ENCODE results near the gene GAS2L2.

The GAS2L2 gene

DNA sequence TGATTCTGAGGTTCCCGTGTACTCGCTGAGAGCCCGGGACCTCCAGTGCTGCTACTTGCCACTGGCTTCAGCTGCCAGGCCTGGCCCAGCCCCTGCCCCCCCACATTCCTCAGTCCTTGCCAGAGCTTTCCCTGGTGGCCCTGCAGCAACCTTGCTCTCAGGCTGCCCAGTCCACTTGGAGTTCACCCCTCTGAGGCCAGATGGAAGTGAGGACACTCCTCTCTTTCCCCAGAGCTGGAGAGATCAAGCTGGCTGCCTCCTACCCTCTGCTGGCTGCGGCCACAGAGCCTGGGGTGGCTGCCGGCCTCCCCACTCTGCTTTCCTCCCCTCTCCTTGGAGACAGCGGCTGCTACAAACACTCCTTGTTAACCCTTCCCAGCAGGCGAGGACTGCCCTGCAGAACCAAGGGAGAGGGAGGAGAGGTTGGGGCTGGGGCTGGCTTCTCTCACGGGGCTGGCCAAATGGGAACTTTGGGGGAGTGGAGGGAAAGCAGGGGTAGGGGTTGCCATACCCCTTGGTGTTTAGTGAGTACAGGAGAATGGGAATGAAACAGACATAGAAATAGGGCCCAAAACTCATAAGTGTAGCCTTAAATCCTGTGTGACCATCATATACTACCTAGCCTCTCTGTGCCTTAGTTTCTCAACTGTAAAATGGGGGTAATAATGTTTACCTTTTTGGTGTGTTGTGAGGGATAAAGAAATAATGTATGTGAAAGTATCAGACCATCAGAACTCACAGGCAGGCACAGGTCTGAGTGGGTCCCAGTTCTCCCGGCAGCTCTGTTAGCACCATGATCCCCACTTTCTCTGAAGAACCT is at the start of gene GAS2L2:
Gene GAS2L2, minus strand, starts transcription at position 295 of the 820 bp plus-strand sequence. CDS start 389 bp downstream, outside the sequence.
- no peak for DNase-seq (ENCODE audit: low read depth)

DNA sequence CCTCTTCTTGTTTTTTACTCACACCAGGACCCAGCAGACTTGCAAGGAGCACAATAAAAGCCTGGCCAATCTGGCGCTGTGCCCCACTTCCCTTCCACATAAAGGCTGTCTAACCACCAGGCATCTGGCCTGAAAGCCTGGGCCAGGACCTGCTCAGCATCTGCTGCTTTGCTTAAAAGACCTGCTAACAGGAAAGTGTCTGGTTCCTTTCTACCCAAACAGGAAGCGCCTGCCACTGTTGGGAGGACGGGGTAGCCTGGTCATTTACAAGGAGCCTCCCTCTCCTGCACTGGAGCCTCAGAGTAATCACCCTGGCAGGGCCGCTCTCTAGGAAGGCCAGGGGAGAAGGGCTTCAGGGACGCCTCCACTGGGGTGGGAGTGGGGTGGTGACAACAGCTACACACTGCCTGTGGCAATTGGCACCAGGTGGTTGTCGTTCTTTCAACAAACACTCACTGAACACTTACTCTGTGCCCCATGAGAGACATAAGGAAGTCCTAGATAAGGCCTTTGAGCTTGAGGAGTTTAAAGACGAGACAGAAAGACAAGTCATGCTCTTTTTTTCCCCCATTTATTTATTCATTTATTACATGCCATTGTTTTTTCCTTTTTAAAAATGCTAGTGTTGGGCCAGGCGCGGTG is 48.7 kb upstream of the GAS2L2 start:
- no peak for DNase-seq (ENCODE audit: low read depth)

DNA sequence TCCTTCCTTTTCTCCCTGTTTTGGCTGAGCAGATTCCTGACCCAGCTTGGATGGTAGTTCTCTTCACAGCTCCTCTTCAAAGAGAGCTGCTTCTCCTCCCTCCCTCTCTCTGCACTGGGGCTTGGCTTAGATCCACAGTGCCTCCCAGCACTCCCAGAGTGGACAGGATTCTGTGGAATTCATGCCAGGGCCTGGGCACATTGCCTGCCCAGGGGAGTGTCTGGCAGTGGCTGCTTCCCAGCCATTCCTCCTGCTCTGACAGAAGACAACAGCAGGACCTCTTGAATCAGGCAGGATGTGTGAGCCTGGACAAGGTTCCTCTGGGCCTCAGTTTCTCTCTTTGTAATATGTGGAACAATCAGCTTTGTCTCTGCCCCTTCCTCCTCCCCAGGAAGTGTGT is 46.9 kb upstream of the GAS2L2 start:
- DNase-seq (ENCODE audit: low read depth) = no peak

DNA sequence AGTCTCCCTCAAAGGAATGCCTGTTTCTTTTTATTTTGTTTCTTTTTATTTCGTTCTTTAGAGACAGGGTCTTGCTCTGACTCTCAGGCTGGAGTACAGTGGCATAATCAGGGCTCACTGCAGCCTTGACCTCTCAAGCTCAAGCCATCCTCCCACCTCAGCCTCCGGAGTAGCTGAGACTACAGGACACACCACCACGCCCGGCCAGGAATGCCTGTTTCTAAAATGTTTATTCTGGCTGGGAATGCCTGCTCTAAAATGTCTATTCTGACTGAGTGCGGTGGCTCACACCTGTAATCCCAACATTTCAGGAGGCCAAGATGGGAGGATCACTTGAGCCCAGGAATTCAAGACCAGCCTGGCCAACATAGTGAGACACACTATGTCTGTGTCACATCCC is 44.9 kb upstream of the GAS2L2 start:
- DNase-seq (ENCODE audit: low read depth) = no peak

DNA sequence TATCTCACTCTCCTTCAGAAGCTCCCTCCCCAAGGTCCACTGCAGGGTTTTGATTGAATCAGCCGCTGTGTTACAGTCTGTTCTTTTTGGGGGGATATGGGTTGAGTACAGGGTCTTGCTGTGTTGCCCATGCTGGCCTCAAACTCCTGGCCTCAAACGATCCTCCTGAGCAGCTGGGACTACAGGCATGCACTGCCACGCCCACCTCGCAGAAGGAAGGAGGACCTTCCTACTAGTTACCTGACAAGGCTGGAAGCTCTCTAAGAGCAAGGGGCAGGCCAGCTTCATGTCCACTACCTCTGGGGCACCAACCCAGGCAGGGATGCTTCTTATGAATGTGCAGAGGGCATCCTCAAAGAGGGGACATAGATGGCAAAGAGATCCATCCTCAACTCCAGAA is 44.3 kb upstream of the GAS2L2 start:
- DNase-seq (ENCODE audit: low read depth) = no peak

DNA sequence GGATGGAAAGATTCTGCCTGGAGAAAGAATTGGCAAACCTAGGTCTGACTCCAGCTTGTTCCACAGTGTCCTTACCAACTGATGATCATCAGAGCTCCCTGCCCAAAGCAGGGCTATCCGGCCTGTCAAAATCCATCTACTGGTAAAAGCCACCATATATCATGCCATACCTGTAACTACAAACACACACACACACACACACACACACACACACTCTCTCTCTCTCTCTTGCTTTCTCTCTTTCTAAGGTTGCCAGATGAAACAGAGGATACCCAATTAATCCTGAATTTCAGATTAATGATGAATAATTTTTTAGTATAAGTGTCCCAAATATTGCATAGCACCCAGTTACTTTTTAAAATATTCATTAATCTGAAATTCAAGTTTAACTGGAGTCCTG is 43.9 kb upstream of the GAS2L2 start:
- DNase-seq (ENCODE audit: low read depth) = no peak

DNA sequence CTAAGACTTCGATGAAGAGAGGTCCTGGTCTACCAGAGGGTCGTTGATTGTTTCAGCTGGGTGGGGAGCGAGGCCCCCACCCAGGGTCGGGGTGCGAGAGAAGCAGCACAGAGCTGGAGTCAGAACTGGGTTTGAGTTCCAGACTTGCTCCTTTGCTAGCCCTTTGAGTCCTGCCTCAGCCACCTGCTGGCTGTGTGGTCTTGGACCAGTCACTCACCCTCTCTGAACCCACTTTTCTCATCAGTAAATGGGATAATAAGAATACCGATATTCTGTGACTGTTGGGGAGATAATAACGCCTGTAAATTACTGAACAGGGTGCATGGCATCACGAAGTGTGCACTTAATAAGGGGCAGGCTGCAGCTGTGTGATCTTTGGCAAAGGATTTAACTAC is 42.8 kb upstream of the GAS2L2 start:
- DNase-seq (ENCODE audit: low read depth) = no peak

DNA sequence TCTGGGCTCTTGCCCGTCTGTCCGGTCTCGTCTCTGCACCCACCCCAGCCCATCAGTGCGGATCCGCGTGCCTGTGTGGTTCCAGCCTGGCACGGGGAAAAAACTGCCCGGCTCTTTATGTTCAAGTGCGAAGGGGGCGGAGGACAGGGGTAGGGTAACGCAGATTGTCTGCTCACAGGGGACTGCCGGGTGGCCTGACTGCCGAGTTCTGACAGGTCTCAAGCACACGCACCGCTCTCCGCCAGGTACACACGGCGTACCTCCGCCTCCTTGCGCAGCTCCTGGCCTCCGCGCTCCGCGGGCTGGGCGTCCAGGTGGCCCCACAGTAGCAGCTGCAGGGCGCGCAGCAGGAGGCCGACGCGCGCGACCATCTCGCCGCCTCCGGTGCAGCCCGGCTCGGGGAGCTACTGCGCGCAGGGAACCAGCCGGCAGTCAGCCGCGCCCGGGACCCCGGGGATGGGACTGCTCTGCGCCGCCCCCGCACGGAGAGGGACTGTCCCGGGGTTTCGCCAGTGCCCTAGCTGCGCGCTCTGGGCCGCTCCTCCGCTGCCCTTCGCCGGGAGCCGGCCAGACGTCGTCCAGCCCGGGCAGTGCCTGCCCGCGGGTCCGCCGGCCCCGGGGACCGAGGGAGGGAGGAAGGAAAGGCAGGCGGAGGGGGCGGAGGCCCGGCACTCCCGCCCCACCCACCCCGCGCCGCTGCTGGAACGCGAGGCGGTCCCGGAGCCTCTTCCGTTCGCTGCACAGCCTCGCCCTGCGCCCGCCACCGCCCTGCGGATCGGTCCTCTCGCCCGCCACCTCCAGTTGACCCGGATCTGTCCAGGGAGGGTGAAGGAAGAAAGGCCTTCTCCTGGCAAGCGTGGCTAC is 42.2 kb upstream of the GAS2L2 start, which contains the start of gene MMP28:
Gene MMP28, minus strand, starts transcription at position 635 of the 864 bp plus-strand sequence. Its CDS starts 264 bp downstream, at position 371.
- DNase-seq (ENCODE audit: low read depth) = no peak

DNA sequence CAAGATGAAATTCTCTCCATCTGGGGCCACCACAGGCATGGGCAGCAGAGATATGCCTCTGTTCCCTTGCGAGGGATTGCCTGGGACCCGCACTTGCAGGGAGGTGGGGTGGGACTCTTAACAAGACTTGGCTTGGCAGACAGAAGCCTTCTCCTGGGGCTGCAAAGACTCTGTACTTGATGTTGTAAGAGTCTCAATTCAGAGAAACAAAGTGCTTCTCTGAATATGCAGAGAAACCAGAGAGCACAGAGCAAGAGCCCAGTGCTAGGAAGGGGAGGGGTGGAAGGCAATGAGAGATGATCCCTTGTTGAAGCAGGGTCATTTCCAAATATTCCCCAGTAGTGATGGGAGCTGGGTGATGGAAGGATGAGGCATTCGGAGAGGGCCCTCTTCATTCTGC is 40.2 kb upstream of the GAS2L2 start:
- DNase-seq (ENCODE audit: low read depth) = no peak

DNA sequence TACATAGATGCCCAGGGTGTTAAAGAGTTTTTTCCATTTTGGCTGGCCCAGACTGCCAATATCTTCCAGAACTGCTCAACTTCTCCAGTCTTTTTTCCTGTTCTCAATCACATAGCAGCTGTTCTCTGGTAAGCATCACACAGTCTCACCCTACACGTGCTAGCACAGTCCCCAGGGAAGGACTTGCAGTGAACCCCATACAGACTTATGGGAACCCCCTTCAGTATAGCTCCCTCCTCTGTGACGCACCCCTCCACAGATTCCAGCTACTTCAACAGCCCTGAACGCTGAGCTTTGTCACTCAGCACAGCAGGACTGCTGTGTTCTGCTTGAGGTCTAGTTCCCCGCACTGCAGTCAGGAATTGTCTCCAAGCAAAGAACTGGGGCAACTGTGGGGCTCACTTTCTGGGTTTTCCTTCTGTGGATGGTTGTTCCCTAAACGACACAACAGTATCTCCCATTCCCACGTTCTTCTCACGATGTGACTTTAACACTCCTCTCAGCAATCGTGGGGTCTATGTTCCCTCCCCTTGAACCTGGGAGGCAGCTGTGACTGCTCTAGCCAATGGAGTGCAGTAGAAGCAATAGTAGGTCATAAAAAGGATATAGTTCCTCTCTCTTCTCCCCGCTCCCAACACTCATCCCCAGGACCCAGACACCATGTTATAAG is 38.8 kb upstream of the GAS2L2 start:
- DNase-seq (ENCODE audit: low read depth) = no peak

DNA sequence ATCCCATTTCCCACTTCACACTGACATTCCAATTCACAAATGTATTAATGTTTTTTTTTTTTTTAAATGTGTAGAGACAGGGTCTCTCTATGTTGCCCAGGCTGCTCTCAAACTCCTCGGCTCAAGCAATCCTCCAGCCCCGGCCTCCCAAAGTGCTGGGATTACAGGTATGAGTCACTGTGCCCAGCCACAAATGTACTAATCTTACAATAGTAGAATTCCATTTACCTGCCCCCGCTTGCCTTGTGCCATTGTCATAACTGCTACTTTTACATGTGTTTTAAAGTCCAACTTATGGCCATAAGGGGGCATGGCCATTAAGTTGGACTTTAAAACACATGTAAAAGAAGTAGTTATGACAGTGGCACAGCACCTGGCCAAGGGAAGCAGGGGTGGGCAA is 37.8 kb upstream of the GAS2L2 start:
- no peak for DNase-seq (ENCODE audit: low read depth)

DNA sequence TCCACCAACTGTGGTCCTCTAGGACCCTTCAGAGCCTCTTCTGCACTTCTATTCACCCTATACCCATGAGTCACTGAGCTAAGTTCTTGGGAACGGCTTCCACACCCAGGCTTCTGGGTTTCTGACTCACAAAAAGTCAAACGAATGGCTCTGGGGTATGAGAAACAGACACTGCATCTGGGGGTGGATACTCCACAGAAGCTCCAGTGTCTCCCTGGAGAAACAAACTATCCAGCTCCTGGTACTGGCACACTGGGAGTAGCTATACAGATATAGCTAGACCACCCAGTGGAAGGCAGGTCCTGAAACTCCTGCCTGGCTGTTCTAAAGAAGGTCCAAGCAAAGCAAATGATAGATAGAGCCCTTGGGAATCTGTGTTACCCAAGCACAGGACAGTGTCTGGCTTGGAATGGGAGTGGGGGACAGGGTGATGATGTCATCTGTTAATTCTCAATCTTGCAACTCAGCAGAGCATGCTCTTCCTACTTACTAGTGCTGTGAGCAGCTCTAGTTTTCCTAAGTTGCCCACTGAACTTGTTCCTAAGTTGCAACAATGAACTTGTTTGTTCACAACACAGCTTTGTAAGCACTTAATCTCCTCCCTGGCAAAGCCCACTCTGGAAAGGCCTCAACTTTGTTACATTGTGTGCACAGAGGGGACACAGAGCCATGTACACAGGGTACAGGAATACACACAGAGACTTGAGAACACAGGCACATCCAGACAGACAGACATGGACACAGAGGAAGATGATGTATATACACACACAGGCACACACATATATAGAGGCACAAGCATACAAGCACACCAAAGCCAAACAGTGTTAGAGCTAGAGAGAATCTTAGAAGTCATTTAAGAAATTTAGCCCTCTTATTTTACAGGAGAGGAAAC is 35.7 kb upstream of the GAS2L2 start:
- DNase-seq (ENCODE audit: low read depth) = no peak

DNA sequence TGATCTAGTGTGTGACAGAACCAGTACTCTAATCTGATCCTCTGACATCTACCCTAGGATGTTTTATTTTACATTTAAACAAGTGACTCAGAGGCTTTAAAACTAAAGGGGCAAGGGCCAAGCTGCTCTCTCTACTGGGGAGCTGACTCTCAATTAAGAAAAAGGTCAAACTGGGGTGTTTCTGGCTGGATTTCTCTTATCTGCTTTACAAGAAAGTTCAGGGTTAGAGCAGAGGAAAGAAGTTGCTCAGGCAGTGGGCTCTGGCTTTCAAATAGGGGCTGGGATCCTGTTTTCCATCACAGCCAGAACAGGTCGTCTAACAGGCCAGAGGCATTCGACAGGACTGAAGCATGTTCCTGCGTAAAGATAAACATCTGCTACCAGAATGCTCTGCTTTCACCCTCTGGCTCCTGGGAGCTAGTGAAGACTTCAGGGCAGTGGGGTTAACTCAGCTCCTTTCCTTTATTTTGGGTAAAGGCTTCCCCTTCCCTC is 33.9 kb upstream of the GAS2L2 start:
- DNase-seq (ENCODE audit: low read depth) = no peak

DNA sequence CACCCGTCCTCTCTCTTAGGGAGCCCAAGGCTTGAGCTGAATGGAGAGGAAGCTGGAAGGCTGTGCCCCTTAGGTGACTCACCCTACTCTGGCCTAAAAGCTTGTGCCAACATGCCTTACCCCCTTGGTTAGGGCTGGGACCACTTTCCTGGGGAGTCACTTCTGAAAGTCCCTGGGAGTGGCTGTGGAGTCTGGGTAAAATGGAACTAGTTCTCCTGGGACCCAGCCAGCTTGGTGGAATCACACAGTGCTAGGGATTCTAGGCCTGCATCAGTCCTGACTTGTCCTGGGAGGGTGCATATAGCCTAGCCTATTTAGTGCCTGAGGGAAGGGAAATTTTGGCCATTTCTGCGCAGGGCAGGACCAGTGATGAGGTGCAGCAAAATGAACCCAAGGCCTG is 31.9 kb upstream of the GAS2L2 start:
- no peak for DNase-seq (ENCODE audit: low read depth)

DNA sequence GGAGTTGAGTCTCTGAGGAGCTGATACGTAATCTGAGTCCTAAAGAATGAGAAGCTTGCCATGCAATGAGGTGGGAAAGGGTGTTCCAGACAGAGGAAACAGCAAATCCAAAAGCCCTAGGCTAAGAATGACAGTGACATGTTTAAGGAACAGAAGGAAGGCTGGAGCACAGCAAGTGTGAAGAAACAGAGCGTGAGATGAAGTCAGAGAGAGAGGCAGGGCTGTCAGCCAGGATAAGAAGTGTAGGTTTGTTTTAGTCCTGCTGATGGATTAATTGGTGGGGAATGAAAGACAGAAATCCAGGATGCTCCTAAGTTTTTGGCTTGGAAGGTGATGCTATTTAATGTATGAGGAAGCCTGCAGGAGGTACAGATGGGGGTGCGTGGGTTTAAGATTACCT is 27.9 kb upstream of the GAS2L2 start:
- DNase-seq (ENCODE audit: low read depth) = no peak

DNA sequence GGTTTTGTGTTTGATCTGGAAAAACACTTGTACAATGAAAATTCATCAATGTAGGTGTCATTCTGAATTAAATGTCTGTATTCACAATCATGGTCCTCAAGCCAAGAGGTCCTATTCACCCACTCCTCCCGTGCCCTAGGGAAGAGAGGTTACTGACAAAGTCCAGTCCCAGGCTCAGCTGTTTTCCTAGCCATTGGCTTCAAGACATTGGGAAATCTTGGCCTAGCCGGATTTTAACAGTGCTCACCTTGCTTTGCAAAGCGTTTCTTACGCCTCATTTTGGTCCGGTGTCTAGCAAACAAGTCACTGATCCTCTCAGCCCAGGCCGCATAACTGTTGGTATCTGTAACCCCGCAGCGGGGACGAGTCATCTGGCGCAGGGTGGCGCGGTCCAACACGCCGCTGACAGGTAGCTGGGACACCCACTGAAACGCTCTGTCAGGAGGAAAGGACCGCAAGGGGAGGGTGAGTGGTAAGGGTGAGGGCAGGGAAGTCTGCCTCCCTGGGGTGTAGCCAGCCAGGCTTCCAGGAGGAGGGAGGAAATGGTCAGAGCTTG is 25.7 kb upstream of the GAS2L2 start:
- no peak for DNase-seq (ENCODE audit: low read depth)

DNA sequence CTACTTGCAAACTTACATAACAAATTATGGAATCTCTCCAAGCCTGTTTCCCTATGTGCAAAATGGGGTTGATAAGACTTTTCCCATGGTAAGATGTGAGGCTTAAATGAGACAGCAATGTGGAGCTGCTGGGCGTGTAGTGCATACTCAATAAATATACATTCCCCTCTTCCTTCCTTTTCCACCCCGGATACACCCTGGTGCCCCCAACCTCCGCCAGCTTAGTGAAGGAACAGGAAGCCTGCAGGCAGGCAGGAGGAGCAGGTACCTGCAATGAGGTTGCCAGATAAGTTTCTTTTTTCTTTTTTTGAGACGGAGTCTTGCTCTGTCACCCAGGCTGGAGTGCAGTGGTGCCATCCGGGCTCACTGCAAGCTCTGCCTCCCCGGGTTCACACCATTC is 22.5 kb upstream of the GAS2L2 start:
- DNase-seq (ENCODE audit: low read depth) = no peak

DNA sequence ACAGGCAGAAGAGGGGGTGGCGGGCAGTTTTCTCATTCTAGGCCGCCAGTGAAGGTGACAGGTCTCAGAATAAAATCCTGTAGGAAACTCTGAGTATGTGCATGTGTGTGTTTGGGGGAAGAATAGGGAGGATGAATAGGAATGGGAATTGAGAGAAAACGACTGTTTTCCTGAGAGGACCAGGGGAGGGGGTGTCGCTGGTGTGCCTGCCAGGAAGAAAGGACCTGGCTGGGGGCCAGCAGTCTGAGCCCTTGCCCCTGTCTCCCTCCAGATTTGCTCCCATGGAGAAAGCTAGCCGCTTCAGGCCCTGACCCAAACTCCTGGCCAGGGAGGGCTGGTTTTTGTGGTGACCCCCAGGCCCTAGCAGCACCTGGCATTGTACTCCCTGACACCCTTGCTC is 22.0 kb upstream of the GAS2L2 start:
- no peak for DNase-seq (ENCODE audit: low read depth)

DNA sequence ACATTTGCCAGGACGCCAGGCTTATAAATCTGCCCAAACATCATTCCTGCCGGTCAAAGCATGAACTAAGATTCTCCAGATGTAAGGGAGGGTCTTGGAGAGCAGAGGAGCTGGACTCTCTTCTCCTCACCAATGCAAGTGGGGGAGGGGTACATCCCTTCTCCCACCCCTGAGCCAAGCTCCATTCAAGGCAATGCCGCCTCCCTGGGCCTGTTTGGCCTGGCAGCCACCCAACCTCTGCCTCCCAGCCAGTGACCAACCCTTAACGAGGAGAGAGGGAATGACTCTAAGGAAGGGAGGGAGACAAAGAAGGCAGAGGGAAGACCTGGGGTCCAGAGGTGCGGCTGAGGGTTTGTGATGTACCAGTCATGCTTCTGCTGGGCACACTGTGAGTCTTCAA is 21.5 kb upstream of the GAS2L2 start:
- DNase-seq (ENCODE audit: low read depth) = no peak

DNA sequence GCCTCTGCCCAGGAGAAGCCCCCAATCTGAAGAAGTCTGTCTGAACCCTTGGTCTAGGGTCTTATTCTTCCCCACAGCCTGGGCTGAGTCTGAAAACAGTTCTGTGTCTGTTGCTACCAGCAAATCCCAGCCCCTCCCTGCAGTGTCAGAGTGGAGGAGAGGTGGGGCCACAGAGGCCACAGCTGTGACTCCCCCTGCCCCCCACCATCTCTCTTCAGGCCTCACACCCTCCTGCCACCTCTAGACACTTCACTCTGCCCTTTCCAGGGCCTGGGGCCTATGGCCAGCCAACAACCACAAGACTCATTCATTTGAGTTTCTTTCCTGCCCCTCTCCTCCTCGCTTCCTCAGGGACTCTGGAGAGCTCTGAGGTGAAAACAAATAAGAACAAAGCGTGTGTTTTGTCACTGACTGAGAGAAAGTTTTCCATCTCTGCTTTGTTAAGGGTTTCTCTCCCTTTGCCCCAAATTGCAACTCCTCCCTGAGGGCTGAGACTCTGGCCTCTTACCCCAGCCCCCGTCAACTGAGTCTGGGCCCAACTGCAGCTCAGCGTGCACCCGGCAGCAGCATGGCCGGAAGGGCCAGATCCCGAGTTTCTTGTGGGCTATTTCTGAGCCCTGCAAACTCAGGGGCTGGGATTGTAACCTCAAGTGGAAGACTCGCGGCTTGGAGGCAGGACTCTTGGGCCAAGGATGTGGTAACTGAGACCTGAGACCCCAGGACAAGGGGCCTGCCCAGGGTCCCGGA is 20.8 kb upstream of the GAS2L2 start:
- no peak for DNase-seq (ENCODE audit: low read depth)

Data from T-helper 22 cell (primary cell).